ENCODE measurements around the gene SPACDR.

DNA sequence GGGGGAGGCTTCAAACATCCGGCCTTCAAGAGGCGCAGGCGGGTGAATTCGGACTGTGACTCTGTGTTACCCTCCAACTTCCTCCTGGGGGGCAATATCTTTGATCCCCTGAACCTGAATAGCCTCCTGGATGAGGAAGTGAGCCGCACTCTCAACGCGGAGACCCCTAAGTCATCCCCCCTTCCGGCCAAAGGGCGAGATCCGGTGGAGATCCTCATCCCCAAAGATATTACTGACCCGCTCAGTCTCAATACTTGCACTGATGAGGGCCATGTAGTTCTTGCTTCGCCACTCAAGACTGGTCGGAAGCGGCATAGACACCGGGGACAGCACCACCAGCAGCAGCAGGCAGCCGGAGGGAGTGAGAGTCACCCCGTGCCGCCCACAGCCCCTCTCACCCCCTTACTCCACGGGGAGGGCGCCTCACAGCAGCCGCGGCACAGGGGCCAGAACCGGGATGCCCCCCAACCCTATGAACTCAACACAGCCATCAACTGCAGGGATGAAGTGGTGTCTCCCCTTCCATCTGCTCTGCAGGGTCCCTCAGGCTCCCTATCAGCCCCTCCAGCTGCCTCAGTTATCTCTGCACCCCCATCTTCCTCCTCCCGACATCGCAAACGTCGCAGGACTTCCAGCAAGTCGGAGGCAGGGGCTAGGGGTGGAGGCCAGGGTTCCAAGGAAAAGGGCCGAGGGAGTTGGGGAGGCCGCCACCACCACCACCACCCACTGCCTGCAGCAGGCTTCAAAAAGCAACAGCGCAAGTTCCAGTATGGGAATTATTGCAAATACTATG lies 33.4 kb downstream of the SPACDR start:
- no peak for TF ChIP-seq CTCF (IDR thresholded peaks at IDR 0.05; ENCODE audit: insufficient read depth, low read length)
- no peak for TF ChIP-seq POLR2AphosphoS5 (IDR thresholded peaks at IDR 0.05; ENCODE audit: low read depth)
- TF ChIP-seq, protein P1, sequence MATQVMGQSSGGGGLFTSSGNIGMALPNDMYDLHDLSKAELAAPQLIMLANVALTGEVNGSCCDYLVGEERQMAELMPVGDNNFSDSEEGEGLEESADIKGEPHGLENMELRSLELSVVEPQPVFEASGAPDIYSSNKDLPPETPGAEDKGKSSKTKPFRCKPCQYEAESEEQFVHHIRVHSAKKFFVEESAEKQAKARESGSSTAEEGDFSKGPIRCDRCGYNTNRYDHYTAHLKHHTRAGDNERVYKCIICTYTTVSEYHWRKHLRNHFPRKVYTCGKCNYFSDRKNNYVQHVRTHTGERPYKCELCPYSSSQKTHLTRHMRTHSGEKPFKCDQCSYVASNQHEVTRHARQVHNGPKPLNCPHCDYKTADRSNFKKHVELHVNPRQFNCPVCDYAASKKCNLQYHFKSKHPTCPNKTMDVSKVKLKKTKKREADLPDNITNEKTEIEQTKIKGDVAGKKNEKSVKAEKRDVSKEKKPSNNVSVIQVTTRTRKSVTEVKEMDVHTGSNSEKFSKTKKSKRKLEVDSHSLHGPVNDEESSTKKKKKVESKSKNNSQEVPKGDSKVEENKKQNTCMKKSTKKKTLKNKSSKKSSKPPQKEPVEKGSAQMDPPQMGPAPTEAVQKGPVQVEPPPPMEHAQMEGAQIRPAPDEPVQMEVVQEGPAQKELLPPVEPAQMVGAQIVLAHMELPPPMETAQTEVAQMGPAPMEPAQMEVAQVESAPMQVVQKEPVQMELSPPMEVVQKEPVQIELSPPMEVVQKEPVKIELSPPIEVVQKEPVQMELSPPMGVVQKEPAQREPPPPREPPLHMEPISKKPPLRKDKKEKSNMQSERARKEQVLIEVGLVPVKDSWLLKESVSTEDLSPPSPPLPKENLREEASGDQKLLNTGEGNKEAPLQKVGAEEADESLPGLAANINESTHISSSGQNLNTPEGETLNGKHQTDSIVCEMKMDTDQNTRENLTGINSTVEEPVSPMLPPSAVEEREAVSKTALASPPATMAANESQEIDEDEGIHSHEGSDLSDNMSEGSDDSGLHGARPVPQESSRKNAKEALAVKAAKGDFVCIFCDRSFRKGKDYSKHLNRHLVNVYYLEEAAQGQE (IDR thresholded peaks at IDR 0.05; ENCODE audit: insufficient replicate concordance, low read depth) = no peak
- no peak for TF ChIP-seq SPI1 (IDR thresholded peaks at IDR 0.05; ENCODE audit: borderline replicate concordance, low read depth)
